HG02759 (cell line): ENCODE measurements around the gene SLC18A3.

Experiments
- ATAC-seq: cut with Tn5 transposase; IDR thresholded peaks from one replicate; pipeline ENCODE4 v1.9.1; 2021; ENCODE audit warnings: mild to moderate bottlenecking, moderate library complexity; ENCODE audit not compliant: unreplicated experiment

SLC18A3 gene

GRCh38 chr10:49625411-49625810, 15.3 kb downstream of the SLC18A3 start:
- ATAC-seq = no peak

DNA sequence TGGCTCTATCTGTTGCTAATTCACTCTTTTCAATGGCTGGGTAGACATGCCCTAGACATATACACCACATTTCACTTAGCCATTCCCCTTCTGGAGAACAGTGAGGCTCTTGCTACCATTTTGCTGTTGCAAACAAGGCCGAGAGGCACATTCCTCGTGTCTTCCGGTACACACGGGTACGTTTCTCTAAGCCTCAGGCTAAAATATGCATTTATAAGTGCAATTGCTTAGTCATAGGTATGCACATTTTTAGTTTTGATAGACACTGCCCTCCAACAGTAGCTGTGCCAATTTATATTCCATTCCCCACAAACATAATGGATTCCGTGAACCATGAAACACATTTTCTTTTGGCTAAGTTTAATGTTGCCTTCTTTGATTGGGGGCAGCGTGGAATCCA, 16.9 kb downstream of the SLC18A3 start:
- no peak for ATAC-seq

- ATAC-seq = no peak
Measured at GRCh38 chr10:49627644-49628247, 17.6 kb downstream of the SLC18A3 start.

- ATAC-seq = no peak
Measured at GRCh38 chr10:49628599-49628998, 18.5 kb downstream of the SLC18A3 start.

DNA sequence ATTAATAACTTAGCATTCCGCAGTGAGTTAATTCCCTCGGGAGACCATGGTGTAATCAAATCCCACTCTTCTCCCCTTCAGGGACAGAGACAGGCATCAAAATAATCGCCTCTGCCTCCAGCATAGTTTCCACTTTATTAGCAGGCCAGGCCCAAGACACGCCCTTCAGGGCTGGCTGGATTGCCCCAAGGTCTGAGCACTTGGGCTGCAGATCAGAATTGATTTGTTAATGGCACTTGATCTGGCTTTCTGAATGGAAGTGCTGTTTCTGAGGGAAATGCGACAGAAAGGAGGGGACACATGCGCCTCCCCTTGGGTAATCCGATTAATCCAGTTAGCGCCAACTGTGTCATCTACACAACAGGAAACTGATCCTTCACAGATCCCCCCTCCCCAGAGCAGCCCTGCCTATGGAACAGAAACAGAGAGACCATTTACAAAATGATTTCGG, 19.3 kb downstream of the SLC18A3 start:
- no peak for ATAC-seq

DNA sequence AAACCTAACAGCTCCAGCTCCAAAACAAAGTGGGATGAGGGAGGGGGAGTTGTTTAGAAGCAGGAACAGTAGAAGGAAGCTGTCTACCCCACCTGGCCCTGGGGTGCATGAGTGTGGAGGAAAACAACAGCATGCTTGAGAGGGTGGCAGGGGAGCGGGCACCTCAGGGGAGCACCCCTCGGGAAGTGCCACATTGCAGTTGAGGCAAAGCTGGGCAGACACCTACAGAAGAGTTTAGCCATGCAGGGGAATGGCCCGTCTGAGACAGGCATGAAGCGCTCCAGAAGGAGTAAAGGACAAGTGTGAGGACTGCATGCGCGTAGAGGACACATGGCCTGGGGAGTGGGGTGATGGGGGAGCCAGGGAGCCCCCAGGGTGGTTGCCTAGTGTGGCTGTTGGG, 21.9 kb downstream of the SLC18A3 start:
- no peak for ATAC-seq

GRCh38 chr10:49632406-49633317, 22.6 kb downstream of the SLC18A3 start:
- ATAC-seq = no peak

GRCh38 chr10:49633327-49634068, 23.4 kb downstream of the SLC18A3 start:
- ATAC-seq = no peak

DNA sequence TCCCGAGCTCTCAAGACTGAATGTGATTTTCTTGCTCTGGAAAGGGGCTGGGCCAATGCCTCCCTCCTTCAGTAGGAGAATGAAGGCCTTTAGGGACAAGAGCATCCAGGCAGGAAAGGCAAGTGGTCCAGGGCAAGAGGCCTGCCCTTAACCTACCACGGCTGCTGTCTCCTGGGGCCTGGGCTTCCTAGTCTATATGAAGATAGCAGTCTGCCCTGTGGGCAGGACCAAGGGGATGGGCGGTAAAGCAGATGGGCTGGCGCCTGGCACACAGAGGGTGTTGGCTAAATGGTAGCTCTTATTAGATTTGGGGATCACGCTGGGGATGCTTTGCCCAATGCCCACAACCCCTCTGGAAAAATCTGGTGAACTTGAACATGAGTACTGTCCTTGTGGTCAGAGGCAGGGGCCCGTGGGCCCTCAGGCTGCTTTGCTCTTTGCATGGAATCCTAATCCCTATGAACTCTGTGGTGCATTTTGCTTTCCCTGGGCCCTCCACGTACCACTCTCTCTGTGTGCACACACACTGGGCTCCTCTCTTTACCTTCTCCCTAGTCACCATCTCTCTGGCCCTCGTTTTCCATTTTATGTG, 24.1 kb downstream of the SLC18A3 start:
- ATAC-seq = no peak

GRCh38 chr10:49642311-49642710, 32.2 kb downstream of the SLC18A3 start:
- no peak for ATAC-seq

DNA sequence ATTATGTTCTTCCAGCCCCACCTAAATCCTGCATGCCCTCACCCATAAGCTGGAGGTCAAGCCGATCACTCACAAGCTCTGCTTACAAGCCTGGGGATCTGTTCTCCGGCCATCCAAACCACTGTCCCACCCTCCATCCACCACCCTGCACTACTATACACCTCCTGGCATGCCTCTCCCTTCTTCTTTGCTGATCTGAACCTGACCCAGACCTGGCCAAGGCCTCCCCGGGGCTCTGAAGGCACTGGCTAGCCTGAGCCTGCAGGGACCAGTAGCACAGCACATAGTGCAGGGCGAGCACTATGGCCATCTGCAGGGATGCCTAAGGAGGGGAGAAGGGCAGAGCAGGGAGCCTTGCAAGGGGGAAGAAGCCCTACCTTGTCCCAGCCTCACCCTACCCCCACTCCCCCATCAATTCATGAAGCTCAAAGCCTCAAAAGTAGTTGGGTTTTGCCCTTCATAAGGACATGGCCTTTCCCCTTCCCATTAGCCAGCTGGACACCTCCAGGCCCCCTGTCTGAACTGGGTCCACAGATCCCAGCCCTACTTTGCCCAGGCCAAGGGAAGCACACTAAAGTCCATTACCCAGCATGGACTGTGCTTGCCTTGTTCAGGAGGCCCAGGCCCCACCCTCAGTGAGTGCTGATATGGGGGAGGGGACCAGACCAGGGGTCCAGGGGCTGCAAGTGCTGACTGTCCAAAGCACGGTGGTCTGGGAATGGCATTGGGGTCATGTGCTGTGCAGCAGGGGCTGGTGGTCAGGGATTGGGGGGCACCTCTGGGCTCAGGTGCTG, 33.3 kb downstream of the SLC18A3 start:
- no peak for ATAC-seq

DNA sequence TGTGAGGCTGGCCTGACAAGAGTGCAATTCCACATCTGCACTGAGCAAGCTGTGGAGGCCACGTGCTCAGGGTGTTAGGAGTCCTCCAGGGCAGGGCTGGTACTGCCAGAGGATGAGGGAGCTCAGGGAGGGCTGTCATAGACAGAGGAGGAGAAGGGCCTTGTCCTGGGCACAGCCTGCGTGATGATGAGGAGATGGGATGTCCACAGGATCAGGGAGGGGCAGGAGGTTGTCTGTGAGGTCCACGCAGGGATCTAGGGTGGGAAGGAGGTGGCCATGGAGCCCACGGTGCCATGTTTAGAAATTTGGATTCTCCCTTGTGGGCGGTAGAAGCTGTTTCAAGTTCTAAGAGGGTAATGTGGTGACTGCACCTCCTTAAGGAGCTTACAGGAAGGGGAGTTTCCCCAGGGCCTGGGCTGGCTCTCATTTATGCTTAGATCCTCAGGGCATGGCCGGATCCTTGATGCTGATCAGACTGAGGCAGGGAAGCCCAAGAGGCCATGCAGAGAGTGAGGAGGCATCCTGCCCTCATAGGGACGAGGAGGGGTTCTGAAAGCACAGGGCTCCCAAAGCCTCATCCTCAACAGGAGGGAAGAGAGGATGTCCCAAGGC, 34.0 kb downstream of the SLC18A3 start:
- ATAC-seq = no peak

- no peak for ATAC-seq
Measured at GRCh38 chr10:49645417-49645816, 35.3 kb downstream of the SLC18A3 start.

DNA sequence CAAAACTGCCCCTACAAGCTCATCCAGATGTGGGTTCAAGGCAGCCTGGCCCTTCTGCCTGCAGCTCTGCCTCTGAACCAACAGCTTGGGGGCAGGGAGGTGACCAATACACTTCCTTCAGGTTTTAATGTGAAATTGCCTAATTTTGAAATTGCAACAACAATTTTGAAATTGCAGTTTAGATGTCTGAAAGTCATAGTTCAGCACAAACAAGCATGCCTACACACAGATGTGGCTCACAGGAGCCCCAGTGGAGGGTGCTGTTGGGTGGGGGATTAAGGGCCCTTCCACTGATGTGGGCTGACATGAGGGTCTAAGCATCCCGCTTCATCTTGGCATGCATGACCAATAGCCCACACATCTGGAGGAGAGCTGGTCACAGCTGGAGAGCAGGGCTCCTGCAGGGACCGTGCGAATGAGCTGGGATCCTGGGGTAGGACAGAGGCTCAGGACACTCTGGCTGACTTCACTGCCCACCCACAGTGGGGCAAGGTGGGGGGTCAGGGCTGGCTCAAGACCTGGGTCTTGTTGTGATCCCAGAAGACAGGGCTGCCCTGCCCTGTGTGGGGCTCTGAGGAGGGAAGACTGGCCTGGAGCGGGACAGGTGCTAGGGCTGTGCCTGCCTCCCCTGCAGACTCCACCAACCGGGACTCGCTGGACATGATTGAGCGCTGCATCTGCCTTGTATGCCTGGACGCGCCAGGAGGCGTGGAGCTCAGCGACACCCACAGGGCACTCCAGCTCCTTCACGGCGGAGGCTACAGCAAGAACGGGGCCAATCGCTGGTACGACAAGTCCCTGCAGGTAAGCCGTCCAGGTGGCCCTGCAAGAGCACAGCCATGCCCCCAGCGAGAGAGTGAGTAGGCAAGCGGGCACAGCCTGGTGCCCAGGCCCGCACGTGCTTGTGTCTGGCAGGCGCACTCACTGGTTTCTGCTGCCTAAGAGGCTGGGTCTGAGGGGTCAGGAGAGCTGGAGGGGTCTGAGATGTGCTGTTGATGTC, 36.1 kb downstream of the SLC18A3 start:
- ATAC-seq = no peak

- ATAC-seq = no peak
Measured at GRCh38 chr10:49647554-49647953, 37.4 kb downstream of the SLC18A3 start.

GRCh38 chr10:49647985-49648795, 38.1 kb downstream of the SLC18A3 start:
- no peak for ATAC-seq

GRCh38 chr10:49649294-49649693, 39.2 kb downstream of the SLC18A3 start:
- no peak for ATAC-seq
